NCI-H82 treated with DMSO at 0.1 percent for 48 hours (cell line): Measurements from ENCODE around the gene PADI2.

Experiments
- DNase-seq: peaks from one replicate; lab custom pipeline; 2025; ENCODE audit not compliant: unreplicated experiment; lab: John Stamatoyannopoulos, UW

Gene PADI2

DNA sequence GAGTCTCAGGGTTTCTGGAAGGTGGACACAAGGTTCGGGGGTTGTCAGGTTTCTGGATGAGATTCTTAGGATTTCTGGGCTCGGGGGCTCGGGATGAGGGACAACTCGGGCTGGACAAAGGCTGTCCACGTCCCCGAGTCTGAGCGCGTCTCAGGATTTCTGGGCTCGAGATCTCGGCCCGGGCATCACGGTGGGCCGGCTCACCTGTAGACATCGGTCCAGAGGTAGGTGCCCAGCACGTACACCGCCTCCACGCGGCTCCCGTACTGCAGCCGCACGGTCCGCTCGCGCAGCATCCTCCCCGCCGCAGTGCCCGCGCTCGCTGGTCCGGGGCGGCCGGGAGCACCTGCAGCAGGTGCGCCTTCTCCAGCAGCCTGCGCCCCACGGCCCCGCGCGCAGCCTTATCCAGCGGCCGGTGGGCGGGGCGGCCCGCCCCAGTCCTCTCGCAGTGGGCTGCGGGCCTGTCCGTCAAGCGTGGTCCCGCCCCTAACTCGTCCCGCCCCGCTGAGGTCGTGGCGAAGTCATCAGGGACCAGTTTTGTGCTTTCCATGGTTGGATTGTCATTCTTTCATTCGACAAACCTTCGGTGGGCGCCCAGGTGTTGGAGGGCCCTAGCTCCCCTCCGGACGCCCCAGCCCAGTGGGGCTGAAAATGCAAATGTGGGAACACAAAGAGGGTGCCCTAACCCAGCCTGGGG is at the start of gene PADI2:
TSS of gene PADI2 (minus strand) at position 376 of the 697 bp plus-strand sequence. CDS start at position 296, 80 bp downstream.
- DNase-seq, result no peak

DNA sequence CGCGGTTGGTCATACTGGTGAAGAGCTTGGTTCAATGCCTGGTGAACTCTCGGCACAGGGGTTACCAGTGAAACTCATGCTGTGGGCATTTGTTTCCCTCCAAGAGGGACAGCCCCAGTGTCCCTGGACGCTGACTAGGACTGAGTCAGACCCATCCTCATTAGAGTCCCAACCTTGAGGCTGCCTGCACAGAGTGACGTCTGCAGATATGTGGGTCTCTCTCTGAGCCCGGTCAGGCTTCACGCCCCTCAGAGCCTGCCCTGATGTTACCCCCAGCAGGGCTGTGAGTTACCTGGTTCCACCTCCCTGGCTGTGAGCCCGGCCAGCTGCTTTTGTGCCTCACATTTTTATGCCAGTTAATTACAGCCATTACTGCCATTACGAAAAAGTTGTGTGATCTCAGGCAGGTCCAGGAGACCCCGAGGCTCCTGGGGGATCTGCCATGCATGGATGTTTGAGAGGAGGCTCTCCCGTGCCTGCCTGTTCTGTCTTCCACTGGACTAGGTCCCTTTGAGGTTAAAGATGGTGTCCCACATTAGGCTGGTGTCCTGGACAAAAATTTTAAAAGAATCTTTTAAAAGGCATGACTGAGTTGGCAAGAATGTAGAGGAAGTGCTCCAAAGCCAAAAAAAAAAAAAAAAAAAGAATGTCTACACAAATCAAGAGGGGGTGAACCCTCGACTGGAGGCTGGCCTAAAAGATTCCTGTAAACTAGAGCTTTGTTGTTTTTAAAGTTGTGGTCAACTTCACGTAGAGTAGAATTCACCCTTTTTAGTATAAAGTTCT is 49.0 kb upstream of the PADI2 start:
- DNase-seq, result no peak

DNA sequence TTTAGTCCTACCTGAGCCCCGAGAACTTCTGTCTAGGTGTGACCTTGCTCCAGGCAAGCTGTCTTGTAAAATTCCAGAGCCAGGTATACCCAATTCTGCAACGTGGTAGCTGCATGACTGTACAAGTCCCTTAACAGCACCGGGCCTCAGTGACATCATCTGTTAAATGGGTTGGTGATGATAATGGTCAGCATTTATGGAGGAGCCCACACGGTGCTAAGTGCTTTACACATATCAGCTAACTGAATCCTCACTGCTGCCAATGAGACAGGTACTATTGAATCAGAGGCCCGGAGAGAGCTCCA is 48.5 kb upstream of the PADI2 start:
- no peak for DNase-seq

DNA sequence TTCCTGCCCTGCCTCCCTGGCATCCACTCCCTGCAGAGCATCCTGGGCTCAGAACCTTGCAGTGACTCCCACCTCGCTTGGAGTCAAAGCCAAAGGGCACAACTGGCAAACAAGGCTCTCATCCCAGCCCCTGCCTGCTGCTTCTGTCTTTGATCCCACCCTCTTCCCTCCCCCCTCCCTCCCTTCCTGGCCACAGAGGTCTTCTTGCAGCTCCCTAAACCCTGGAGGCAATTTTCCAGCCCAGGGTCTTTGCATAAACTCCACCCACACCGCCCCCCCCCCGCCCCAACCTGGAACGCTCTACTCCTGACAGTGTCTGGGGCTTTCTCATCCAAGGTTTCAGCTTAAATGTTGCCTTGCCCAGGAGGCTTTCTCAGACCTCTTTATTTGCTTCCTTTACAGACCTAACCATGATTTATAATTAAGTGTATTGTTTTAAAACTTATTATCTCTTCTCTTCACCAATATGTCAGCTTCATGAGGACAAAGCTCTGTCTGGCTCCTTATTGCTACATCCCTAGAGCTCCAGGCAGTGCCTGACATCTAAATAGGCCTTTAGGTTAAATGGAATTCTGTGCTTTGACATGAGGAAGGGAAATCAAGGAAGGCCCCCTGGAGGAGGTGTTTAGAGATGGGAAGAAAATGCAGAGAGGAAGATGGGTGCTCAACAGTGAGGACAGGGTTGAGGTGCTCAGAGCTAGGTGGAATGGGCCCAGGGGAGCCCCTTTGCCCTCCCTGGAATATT is 48.0 kb upstream of the PADI2 start:
- DNase-seq, result no peak

DNA sequence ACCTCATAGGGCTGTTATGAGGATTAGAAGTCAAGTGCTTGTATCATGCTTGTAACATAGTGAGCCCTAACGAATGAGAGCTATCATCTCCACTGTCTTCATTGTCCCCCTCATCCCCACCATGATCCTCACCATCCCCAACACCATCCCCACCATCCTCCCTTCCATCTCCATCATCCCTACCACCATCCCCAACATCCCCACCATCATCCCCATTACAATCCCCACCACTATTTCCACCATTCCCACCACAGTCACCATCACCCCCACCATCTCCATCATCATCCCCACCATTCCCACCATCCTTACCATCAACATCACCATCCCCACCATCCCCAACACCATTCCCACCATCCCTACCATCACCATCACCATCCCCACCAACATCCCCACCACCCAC is 46.6 kb upstream of the PADI2 start:
- DNase-seq, result no peak

DNA sequence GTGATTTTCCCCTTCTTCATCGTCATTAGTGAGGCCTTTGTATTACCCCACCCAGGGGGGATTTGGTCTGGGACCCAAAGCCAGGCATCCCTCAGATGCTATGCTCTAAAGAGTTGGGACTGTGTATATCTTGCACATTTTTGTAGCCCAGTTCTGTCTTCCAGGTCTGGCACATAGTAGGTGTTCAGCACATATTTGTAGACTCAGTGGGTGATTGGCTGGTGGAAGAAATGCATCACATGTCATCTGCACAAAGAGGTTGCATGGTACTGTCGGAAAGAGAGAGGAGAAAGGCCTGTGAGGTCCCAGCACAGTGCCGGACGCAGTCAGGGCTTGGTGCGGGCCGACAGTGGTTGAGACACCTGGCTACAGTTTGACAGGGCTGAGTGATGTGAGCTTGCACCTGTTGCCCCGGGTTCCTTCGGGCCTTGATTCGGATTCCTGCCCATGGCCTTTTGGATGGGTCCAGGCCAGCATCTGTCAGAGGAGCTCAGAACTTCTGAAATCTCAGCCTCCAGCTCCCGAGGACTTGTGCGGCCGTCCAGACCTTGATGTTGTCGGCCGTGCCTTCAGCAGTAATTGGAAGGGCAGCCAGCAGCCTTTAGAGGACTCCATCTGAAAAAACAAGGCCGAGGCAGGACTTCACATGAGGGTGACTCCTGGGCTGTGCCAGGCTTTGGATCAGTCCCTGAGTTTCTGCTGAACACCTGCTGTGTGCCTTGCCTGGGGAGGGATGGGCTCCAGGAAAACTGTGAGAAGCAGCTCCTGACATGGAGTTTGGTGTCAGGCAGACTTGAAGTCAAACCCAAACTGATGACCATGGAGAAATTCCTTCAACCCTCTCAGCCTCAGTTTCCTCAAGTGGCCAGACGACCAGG is 44.8 kb upstream of the PADI2 start:
- no peak for DNase-seq

DNA sequence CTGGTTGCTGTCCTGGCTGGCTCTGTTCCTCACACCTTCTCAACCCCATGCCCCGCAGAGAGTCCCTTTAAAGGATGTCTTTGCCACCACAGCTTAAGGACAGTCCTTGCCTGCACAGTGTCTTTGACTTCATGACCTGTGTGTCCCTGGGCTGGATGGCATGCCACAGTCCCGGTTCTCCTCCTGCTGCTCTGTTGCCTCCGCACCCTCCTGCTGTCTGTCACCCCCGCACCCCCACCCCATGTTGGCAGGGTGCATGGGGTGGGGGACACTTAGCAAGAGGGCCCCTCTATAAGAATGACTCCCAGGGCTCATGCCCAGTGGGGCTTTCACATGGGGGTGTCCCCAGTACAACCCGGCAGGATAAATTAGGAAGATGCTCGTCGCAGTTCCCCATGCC is 44.1 kb upstream of the PADI2 start:
- no peak for DNase-seq

DNA sequence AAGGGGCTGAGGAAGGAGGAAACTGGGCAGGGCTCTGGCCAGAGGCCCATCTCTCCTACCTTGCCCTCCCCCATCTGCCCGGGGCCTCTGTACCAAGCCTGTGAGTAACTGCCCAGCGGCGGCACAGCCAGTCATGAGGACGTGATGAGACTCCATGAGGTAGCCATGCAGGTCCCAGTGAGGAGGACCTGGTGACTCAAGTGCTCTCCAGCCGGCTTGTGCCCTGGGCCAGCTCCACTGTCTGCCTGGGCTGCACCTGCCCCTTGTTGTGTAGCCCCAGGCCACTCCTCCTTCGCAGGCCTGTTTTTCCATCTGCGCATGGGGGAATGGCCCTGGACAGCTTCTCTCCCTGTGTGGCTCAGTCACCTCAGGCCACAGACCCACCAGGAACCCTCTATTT is 43.7 kb upstream of the PADI2 start:
- no peak for DNase-seq

DNA sequence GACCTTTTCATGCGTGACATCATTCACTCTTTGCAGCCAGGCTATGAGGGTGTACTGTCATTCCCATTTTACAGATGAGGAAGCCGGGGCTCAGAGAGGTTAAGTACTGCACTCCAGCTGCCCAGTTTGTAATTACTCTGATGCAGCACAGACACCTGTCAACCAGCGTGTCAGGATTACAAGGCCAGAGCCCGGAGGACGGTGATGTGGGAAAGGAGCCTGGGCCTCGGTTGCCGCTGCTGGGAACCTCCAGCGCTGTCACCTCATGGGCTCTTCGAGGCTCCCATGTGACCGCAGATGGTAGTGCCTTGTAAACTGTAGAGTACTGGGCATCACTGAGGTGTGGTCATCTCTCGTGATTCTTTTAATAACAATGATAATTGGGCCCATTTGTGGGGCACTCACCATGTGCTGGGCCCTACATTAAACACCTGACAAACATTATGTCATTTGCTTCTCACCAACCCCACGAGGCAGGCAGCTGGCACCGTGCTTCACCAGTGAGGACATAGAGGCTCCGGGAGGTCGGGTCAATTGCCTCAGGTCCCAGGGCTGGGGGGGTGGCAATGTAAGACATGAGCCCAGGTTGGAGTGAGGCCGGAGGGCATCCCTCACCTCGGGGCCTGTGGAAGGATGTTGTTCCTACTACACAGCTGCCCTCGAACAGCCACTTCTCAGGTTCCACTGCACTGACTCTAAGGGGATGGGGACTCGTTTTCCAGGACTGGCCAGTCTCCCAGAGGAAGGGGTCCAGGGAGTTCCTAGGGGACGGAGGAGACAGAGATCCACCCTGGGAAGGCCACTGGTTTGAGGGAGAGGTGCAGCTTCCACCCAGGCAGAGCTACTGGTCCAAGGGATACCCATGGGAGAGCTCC is 42.9 kb upstream of the PADI2 start:
- no peak for DNase-seq

DNA sequence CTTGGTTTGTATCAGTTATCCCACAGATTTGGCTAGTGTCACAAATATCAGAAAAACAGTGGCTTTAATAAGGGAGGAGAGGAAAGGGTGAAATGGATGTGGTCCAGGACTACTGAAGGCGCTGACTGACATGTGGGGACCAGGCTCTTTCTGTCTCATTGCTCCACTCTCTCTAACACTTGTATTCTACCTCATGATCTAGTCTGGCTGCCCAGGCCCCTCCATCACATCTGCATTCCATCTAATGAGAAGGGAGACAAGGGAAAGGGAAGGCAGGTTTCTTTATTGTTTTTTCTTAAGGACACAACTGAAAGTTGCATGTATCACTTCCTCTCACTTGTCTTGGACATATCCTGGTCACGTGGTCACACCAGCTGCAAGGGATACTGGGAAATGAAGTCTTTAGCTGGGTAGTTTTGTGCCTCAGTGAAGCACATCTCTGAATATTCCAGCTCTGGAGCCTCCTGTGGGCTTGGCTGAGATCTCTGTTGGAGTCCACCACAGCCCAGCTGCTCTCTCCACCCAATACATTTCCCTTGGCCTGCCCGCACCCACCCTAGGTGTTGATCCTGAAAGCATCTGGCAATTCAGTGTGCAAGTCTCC is 42.0 kb upstream of the PADI2 start:
- DNase-seq, result no peak

DNA sequence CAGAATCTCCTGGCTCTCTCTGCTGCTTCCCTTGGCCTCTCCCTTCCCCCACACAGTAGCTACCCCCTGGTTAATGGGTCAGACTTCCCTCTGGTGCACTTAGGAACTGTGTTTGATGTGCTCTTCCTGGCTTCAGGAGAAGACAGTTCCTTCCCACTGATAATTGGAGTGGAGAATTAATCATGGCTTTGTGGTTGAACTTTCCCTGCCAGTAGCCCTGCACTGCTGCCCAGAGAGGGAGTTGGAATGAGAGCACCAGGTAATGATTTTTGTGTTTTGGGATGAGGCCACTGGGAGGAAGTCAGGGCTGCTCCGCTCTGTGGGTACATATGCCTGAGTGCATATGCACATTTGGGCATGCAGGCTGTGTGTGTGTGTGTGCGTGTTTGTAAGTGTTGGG is 39.7 kb upstream of the PADI2 start:
- DNase-seq, result no peak

DNA sequence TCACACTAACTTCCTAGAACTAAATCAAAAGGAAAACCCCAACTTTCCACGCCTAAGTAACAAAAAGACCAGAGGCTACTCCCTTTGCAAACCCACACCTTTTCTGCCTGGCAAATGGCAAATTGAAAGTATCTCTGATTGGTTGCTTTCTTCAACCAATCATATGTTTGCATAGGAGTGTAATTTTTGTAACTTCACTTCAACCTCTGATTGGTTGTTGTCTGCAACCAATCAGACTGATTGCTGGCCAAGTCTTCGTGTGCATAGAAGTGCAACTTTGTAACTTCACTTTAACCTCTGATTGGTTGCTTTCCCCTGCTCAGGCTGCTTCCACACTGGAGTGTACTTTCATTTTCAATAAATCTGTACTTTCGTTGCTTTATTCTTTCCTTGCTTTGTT is 36.9 kb upstream of the PADI2 start:
- DNase-seq, result no peak

DNA sequence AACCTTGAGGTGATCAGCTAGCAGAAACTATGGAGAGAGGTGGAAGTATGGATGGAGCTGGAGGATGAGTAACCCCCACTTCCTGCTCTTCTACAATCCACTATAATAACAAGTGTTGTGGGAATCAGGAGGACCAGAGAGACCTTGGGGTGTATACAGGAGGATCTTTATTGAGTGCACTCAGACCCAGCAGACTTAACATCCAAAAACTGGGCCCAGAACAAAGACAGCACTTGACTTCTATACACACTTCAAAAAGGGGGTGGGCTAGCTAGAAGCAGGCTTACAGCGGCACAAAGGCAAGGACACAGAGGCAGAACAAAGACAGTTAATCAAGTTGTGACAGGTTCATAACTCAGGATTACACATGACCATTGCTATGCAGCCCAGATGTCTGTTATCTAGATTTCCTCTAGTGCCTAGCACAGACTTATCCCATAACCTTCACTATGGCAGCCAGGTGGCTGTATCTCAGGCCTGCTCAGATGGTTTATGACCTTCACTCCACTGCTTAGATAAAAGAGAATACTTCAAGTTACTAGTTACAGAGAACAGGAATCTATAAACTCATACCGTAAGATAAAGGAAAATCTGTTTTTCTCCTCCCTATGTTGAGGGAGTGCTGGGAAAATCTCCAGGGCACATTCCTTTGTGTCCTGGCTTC is 36.1 kb upstream of the PADI2 start:
- DNase-seq, result no peak

DNA sequence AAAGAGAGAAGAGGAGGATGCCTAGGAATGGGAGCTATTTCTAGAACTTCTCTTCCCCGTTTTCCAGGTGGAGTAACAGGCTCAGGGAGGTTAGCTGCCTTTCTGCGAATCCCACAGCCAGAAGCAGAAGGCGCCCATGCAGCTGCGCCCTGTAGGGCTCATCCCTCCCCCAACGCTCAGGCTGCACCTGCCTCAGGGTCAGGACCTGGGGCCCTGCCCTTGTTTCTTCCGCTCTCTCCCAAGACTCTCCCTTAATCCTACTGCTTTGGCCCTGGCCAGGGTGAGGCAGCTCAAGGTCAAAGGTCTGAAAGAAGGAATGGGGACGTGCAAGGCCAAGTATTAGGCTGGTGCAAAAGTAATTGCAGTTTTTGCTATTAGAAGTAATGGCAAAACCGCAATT is 30.5 kb upstream of the PADI2 start:
- no peak for DNase-seq

DNA sequence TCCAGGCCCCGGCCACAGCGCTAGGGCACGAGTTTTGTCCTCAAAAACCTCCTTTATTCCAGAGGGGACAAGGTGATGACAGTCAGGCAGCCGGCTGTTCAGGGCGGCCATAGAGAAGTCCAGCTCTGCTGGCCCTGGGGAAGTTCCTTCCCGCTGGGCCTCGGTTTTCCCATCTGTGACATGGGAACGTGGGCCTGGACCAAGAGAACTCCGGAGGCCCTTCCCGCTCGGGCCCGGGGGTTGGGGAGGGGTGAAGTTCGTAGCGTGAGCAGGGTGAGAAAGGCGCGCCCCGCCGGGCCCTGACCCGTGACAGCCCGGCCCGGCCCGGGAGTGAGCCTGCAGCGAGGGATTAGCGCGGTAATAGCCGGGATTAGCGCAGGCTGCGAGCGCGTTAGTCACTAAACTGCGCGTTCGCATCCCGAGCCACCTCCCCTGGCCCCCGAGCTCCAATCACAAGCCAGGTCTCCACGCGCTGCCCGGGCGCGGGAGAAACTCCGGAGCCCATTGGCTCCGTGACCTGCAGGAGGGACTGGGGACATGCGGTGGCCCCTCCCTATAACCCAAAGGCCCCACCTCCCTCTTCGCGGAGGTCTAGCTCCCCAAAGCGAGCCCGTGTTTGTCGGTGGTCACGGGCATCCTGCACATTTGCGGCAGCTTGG is 29.8 kb upstream of the PADI2 start:
- DNase-seq, result peak; percentile 19

DNA sequence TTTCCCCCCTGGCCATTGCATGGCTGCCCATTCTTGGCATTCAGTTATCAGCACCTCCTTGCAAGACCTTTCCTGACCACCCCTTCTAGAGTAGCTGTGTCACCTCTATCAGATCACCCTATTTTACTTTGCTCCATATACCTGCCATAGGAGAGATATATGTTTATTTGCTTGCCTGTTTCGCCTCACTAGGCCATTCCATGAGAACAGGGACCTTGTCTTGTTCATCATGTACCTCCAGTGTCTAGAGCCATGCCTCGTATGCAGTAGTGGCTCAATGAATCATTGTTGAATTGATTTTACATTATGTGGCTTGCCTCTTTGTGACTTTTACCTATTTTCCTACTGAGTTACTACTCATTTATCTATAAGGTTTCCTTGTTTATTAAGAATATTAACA is 26.4 kb upstream of the PADI2 start:
- DNase-seq, result no peak

DNA sequence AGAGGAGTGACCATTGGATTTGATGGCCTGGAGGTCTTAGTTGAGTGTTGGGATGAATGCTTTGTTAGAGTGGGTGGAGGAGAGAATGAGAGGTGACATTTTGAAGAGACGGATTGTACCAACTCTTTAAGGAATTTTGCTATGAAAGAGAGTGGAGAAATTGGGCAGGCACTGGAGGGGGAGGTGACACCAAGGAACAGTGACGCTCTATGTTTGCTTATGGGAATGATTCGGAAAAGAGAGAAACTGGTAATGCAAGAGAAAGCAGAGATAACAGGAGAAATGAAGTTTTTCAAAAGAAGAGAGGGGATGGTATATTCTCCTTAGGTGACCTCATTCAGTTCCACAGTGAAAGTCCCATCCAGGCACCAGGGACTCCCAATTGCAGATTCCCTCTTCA is 24.5 kb upstream of the PADI2 start:
- no peak for DNase-seq

DNA sequence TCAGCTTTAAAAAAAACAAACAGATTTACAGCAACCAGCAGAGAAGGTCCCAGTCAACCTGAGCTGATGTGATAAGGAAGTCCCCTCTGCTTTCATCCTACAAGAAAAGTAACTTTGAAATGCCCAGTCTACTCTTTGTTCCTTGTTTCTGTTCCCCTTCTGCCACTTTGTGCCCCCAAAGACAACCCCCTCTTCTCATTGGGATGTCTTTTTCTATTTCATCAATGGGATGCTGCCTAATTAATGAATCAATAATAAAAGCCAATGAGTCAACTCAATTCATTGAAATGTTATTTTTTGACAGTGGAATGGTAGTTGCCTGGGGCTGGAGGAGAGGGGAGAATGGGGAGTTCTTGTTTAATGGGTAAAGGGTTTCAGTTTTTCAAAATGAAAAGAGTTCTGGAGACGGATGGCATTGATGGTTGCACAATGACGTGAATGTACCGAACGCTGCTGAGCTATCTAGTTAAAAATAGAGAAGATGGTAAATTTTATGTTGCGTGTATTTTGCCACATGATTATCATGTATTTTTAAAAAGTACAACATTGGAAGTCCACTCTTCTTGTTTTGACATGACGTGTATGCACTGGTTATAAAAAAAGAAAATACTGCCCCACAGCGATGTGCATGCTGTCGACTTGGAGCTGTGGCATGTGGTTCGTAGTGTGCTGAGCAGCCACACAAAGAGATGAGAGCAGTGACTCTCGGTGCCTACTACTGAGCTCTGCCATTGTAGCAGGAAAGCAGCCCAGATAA is 22.4 kb upstream of the PADI2 start:
- DNase-seq, result no peak
